HG03039 (cell line): ENCODE measurements around the gene INPP4B.

Experiments used
- ATAC-seq: cut with Tn5 transposase; IDR thresholded peaks from one replicate; pipeline ENCODE4 v1.9.1; 2021; ENCODE audit warnings: mild to moderate bottlenecking, moderate library complexity; ENCODE audit not compliant: unreplicated experiment

INPP4B gene

DNA sequence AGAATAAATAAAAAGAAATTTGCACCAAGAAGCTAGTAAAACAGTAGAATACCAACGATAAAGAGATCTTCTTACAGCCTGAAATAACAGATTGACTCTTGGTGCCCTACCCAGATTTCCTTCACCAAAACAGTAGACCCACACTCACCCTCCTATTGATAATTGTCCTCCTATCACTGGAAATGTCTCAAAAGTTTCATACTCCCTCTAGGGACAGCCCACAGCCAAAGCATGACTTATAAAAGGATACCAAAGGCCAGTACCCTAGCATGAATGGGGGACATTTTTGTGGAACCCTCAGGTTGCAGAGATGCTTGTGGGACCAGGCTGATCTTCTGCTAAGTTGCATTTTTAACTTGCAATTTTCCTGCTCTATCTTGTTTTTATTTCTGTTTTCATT lies 104.1 kb downstream of the INPP4B start:
- no peak for ATAC-seq

GRCh38 chr4:142728233-142728632 lies 117.9 kb downstream of the INPP4B start:
- no peak for ATAC-seq

DNA sequence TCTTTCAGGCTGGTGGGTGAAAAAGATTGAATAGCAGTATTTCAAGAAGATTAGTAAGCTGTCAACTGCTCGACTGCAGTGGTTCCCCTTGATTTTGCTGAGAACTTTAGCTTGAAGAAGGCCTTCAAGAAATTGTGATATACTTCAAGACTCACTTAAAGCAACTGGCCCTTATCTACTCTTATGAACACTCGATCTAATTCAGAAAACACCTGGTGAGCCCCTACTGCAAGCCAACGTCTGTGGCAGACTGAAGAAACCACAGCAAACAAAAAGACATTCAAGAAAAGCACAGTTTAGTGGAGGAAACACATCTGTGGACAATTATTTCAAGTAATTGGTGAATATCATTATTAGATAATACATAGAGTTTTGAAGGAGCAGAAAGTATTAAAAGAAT lies 119.0 kb downstream of the INPP4B start:
- ATAC-seq, result no peak

DNA sequence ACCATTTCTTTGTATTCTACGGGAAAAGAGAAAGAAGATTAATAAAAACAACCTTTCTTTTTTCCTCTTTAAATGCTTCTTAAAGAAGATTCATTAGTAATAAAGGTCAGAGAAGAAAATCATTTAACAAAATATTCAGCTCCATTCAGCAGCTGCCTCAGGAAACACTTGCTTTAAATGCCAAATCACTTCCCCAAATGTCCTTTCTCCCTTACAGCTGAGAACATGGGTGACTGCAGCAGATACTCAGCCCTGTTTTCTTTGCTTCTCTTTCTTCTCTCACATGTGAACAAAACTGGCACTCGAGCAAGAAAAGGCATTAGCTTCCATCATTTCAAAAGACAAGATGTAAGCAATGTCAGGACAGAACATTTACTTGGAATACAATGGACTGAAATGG lies 120.2 kb downstream of the INPP4B start:
- ATAC-seq, result no peak

DNA sequence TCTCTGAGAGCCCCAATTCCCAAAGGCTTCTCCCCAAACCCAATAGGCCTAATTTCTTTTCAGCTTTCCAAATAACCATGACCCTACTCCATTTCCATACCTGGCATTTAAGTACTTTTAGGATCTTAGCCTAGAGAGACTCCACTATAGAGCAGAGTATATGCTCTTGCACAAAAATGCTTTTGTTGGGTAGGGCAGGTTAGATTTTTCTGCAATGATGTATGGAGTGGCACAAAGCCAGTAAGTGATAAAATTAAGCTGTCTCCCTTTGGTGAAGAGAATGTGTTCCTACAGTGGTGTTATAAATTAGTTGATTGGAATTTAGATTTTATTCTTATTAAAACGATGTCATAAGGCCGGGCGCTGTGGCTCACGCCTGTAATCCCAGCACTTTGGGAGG lies 124.9 kb downstream of the INPP4B start:
- no peak for ATAC-seq

DNA sequence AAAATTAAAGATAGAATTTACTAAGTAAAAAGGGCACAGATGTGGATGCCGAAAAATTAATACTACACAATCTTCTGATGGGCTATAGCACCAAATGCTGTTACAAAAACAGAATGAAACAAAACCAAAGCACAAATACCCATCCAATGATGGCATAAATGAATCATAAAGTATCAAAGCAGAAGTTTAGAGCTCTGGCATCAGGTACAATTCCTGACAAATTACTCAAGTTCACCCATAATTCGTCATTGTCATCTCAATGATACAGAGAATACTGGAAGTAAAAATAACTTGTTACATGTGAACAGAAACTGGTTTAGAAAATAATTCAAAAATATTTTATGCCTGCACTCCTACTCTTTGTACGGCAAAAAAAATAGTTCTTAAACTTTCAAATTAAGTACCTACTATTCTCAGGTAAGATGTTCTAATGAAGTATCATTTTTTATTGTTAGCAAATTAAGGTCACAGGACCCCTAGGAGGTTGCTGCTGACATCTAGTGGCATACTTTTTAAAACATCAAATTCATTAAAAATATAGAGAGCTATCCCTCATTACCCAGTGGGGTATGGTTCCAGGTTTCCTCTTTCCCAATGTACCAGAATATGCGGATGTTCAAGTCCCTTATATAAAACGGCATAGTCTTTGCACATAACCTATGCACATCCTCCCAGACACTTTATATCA lies 126.1 kb downstream of the INPP4B start:
- ATAC-seq, result no peak

GRCh38 chr4:142718981-142719380 lies 127.1 kb downstream of the INPP4B start:
- no peak for ATAC-seq

DNA sequence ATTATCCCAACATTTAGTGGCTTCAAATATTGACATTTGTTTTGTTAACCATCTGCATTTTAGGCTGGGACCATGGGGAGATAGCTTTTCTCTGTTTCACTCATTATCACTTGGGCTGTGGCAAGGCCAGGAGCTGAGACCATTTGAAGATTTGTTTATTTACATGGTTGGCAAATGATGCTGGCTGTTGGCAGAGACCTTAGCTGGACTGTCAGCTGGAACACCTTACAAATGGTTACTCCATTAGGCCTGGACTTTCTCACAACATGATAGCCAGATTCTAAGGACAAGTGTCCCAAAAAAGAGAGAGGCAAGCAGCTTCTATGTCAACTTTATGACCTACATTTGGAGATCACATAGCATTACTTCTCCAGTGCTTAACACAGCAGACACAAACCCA lies 130.4 kb downstream of the INPP4B start:
- no peak for ATAC-seq

- ATAC-seq, result no peak
Observed at GRCh38 chr4:142713282-142714030, 132.6 kb downstream of the INPP4B start.

DNA sequence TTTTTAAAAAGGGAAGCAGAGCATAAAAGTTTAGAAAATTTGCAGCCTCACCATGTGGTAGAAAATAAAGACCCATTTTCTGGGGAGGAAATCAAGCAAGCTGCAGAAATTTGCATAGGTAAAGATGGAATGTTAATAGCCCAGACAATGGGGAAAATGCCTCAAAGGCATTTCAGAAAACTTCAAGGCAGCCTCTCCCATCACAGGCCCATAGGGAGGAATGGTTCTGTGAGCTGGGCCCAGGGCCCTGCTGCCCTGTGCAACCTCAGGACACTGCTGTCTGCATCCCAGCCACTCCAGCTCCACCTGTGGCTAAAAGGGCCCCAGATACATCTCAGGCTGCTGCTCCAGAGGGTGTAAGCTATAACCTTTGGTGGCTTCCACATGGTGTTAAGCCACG lies 137.9 kb downstream of the INPP4B start:
- no peak for ATAC-seq

- no peak for ATAC-seq
Observed at GRCh38 chr4:142707401-142707800, 138.7 kb downstream of the INPP4B start.

GRCh38 chr4:142706381-142706780 lies 139.7 kb downstream of the INPP4B start:
- no peak for ATAC-seq

GRCh38 chr4:142705820-142706219 lies 140.3 kb downstream of the INPP4B start:
- ATAC-seq, result no peak

DNA sequence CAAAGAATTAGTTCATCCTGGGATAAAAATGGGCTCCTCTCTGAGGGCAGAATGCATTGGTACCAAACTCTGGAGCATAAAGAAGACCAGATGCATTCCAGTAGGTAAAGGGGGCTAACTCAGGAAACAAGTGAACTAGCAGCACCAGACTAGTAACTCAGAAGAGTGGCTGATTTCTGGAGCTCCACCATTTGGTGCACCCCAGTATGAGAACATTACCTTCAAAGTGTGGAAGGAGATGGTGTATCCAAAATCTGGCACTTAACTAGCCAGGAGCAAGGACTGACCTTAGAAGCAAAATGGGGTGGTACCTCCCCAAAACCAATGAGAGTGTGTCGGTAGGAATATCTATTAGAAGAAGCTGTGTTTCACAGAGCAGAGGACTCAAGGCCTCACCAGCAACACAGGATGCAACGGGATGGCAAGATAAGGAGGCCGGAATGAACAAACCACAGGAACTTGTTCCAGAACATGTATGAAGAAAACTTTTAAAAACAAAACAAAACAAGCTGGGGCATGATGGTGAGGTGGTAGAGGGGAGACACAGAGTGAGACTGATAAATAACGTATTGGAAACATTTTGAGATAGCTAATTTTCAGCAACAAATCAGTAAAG lies 142.3 kb downstream of the INPP4B start:
- ATAC-seq, result no peak

GRCh38 chr4:142701017-142701416 lies 145.1 kb downstream of the INPP4B start:
- ATAC-seq, result no peak

DNA sequence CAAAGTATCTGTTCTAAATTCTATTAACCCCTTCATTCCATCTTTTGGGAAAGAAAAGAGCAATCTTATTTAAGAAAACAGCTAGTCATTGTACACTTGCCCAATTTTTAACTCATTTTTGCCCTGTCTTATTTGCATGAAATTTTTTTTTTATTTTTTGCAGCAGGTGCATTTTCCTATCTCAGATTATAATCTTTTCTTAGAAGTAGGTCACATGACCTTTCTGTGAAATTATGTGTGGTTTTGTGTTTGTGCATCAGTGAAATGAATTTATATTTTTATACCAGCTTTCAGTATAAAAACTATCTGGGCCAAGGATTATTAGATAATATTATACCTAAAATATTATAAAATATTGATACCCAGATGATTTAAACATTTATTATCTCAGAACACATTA lies 145.6 kb downstream of the INPP4B start:
- ATAC-seq, result no peak

DNA sequence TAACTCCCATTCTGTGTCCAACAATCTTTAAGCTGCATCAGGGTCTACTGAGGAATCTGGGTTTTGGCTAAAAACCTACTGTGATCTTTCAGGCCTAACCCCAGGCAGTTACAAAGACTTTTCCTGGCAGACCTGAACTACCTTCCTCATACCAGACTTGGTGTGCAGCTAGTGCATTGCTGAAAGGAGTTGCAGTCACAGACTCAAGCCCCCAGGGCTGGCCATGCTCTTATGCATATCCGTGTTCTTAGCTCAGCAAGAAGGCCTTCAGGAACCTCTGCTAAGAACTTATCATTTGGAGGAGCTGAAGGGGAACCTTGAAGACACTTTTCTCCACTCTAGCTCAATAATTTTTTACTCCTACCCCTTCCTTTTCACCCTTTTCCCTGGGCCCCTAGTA lies 147.5 kb downstream of the INPP4B start:
- no peak for ATAC-seq

DNA sequence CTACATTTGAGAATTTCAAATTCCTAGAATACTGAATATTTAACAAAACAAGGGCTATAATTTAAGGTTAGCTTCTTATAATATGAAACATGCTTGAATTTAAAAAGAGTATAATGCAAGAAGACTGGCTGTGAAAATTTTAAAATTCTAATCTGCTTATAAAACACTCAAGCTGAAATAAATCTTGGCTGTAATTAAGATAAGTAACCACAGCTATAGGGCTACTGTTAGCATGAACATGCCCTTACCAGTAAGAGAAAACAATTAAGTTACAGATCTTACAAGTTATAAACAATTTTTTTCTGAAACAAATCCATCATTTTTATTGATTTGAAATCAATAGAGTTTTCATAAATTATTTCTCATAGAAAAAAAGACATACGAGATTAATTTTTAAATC lies 148.2 kb downstream of the INPP4B start:
- ATAC-seq, result no peak

DNA sequence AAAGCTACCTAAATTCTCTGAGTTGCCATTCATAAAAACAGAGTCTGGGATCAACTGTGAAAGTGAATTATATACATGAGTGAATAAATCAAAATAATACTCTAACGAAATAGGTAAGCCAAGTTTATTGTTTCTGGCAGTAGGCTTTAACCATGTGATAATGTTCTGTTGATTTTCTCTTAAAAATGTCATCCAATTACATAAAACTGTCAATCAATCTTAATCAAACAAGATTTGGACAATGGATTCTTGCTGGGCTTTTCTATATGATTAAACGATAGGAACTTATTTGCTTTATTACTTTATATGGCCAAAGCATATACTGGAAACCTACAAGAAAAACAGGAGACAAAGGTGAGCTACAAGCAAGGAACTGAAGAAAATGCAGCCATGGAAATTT lies 148.8 kb downstream of the INPP4B start:
- ATAC-seq, result no peak

GRCh38 chr4:142696334-142697122 lies 149.6 kb downstream of the INPP4B start:
- ATAC-seq, result no peak

GRCh38 chr4:142690406-142691163 lies 155.5 kb downstream of the INPP4B start:
- no peak for ATAC-seq
